RWPE1 (cell line): ENCODE measurements around the gene RYR3.
"Not testable (repeated sequence)": the region's sequence is repeated elsewhere in the genome, so short reads cannot be mapped to it uniquely, and the experiment has no call there.

Source experiments
- CTCF ChIA-PET: fragments of 350-600 bp; sonication (Branson Sonifier 250); formaldehyde crosslinking; extraction: SDS; loops from one replicate; lab custom pipeline; 2021; lab: Yijun Ruan, JAX
- POLR2A ChIA-PET: fragments of 400-600 bp; formaldehyde crosslinking; extraction: SDS; loops from one replicate; lab custom pipeline; 2020; ENCODE audit warnings: antibody characterized with exemption; ENCODE audit not compliant: low non-redundant PET; lab: Yijun Ruan, JAX
- DNase-seq: peaks from one replicate; pipeline ENCODE4 v3.0.0; 2012; ENCODE audit warnings: low spot score
- H3K27ac ChIP-seq: fragments of 450-650 bp; 2 replicates; pipeline ENCODE4 v1.5.1; 2017
- TF ChIP-seq, protein P1 (sequence below): fragments of 450-650 bp; conservative IDR thresholded peaks from 2 replicates; pipeline ENCODE4 v1.5.1; 2017; ENCODE audit warnings: low read depth, mild to moderate bottlenecking

The RYR3 gene

DNA sequence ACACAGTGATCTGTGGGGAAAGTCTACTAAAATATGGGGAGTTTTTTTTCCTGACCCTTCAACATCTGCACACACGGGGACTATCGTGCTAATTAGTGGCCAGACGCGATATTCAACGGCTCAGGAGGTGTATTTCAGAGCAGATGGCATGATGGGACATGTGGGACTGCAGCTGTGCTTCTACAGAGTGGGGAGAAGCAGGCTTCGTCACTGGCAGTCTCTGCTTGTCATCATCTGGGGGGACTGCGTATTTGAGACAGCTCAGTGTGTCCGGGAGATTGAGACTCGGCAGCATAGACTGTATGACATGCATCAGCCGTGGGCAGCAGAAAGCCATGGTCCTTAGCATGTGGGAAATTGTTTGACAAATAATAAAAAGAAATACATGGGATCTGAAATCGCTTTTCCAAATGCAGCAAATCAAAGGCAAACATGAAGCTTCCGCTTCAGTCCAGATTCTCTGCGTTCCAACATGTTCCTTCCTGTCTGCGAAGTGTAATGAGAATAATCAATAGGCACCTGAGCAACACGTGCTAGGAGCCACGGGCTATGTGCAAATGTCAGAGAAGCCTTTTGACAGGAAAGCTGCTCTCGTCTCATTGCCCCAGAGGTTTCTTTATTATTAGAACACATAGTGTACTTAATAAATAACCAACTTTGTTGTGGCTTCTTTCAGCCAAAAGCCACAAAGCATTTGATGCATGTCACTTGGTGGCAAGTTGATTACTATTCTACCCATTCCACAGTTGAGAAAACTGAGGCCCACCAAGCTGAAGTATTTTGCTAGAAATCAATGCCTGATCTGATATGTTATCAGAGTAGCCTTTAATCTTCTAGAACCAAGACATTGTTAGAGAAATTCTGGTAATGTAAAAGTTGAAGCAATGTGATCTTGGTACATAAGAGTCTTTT, 276.3 kb downstream of the RYR3 start:
- ChIA-PET CTCF (no interaction called here), POLR2A (no interaction called here)
- no peak for DNase-seq
- H3K27ac ChIP-seq = no peak overlapping the region
- TF ChIP-seq, protein P1, sequence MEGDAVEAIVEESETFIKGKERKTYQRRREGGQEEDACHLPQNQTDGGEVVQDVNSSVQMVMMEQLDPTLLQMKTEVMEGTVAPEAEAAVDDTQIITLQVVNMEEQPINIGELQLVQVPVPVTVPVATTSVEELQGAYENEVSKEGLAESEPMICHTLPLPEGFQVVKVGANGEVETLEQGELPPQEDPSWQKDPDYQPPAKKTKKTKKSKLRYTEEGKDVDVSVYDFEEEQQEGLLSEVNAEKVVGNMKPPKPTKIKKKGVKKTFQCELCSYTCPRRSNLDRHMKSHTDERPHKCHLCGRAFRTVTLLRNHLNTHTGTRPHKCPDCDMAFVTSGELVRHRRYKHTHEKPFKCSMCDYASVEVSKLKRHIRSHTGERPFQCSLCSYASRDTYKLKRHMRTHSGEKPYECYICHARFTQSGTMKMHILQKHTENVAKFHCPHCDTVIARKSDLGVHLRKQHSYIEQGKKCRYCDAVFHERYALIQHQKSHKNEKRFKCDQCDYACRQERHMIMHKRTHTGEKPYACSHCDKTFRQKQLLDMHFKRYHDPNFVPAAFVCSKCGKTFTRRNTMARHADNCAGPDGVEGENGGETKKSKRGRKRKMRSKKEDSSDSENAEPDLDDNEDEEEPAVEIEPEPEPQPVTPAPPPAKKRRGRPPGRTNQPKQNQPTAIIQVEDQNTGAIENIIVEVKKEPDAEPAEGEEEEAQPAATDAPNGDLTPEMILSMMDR = no peak

DNA sequence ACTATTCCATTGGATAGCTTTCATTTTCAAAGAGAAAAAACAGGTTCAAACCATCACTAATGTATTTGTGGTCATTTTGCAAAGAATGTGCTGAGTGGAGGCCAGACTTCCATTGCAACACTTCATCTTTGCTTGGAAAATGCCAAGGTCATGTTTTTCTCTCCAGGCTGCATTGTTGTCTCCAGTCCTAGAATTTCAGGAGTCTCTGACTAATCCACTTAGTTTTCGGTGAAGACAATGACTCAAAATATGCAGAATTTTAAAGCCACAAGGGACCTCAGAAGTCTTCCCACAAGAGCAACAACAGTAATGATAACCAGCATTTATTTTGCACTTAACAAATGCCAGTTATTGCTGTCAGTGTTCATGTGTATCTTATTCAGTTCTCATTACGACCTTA, 277.0 kb downstream of the RYR3 start:
- H3K27ac ChIP-seq = no peak overlapping the region
- DNase-seq = no peak
- ChIA-PET POLR2A (no interaction called here), CTCF (no interaction called here)
- TF ChIP-seq, protein P1 = no peak

DNA sequence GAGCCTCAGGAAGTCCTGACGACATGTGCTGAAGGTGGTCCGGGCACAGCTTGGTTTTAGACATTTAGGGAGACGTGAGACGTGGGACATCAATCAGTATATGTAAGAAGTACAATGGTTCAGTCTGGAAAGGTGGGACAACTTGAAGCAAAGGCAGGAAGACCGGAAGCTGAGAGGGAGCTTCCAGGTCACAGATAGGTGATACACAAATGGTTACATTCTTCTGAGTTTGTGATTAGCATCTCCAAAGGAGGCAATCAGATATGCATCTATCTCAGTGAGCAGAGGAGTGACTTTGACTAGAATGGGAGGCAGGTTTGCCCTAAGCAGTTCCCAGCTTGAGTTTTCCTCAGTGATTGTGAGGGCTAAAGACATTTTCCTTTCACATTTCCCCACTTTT, 282.1 kb downstream of the RYR3 start:
- TF ChIP-seq, protein P1 = no peak
- ChIA-PET POLR2A (no interaction called here), CTCF (interaction anchor here (0.6 kb wide), 1 partner anchor 81 kb away, joined by 4 read pairs; no protein-coding TSS in a partner anchor)
- H3K27ac ChIP-seq = no peak overlapping the region
- DNase-seq = no peak

DNA sequence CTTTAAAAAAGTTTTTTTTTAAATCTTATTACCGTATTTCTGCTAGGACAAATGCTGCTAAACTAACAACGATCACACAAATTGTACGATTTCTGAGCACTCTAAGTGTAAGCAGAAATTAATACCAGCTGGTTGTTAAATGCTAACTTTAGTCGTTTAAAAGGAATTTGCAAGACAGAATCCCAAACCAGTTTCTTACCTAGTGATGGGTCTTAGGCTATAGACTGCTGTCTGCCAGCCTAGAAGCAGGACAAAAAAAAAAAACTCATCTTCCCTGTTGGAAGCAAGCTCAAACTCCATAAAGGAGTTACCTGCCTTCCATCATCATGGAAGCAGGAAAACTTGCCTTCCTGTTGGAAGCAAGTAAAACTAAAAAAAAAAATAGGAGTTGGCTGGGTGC, 287.6 kb downstream of the RYR3 start:
- CTCF ChIA-PET = interaction anchor here (0.7 kb wide), 1 partner anchor 97 kb away, joined by 3 read pairs; no protein-coding TSS in a partner anchor
- POLR2A ChIA-PET, DNase-seq, H3K27ac ChIP-seq: not testable (repeated sequence)

DNA sequence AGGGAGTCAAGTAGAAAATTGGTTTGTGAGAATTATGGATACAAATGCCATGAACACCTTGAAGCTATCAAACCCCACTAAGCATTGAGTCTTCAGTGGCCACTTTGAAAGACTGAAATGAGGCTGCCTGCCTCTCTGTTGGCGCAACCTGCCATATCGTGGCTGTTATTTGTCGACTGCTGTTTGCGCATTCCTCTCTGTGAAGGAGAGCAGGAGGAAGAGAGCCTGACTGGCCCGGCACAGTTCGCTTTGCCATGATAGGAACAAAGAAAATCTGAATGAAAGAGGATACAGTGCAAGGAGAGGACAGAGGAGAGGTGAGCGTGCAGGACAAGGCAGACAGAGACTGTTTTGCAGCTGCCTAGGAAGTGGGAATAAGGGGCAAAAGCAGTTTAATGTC, 289.4 kb downstream of the RYR3 start:
- no peak for DNase-seq
- H3K27ac ChIP-seq = no peak overlapping the region
- CTCF ChIA-PET = no interaction called here
- TF ChIP-seq, protein P1 = no peak
- POLR2A ChIA-PET = no interaction called here

DNA sequence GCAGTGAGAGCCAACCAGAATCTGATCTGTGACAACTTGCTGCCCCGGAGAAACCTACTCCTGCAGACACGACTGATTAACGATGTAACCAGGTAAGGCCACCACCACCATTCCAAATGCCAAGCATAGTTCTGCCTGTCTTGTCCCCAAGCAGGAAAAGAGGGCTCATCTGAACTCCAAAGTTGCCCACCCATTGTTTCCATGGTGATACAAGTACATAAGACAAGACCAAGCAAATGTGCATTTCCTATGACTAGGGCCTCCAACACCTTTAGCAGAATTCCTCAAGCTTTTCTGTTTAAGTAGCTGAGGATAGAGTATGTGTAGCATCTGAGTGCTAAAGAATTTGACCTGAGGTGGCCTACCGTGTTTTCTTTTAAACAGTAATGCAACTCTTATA, 290.7 kb downstream of the RYR3 start:
- ChIA-PET CTCF (interaction anchor here (0.7 kb wide), 1 partner anchor 11 kb away, joined by 3 read pairs; no protein-coding TSS in a partner anchor), POLR2A (no interaction called here)
- DNase-seq = no peak
- TF ChIP-seq, protein P1 = no peak
- H3K27ac ChIP-seq = no peak overlapping the region

DNA sequence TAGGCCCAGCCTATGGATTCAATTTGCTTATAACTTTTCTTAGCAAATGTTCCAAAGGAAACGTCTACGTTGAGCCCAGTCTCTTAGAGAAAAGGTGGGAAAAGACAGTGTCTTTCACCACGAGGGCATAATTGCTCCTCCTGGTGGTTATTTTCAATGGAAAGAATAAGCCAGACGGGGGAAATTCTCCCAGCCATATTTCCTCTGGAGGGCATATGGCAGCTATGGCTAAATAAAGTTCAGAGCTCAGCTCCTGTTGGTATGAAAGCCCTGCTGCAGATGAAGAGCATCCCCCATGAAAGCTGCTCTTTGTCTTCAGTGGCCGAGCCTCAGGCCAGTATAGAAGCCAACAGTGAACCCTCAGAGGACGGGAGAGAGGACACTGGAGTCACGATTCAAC, 297.9 kb downstream of the RYR3 start:
- DNase-seq = no peak
- CTCF ChIA-PET = interaction anchor here (0.7 kb wide), 1 partner anchor 140 kb away, joined by 4 read pairs; no protein-coding TSS in a partner anchor
- POLR2A ChIA-PET = no interaction called here
- TF ChIP-seq, protein P1 = no peak
- H3K27ac ChIP-seq = no peak overlapping the region
